GM12878 (cell line): ENCODE results near the gene PPIG. TPM values are rescaled to one million over a fixed set of nuclear protein-coding genes. Genes with fewer than 3 reads are reported as not detected.

Source experiments
- CBX3 ChIP-seq: fragments of 200-600 bp; sonication (generic); IDR thresholded peaks from 2 replicates; pipeline ENCODE4 v1.6.1; 2016; ENCODE audit warnings: low read depth, borderline replicate concordance
- CBX5 ChIP-seq: sonication (generic); IDR thresholded peaks from 2 replicates; pipeline ENCODE4 v1.6.1; 2016; ENCODE audit warnings: low read depth, moderate library complexity, mild to moderate bottlenecking, inconsistent platforms
- CHD4 ChIP-seq: fragments of 200-600 bp; sonication (generic); IDR thresholded peaks from 2 replicates; pipeline ENCODE4 v1.6.1; 2016; ENCODE audit warnings: mild to moderate bottlenecking
- FOXM1 ChIP-seq: IDR thresholded peaks from 2 replicates; pipeline ENCODE4 v1.6.1; 2012; ENCODE audit warnings: low read depth, mild to moderate bottlenecking, inconsistent platforms, low read length, moderate library complexity
- GATAD2B ChIP-seq: fragments of 450-650 bp; conservative IDR thresholded peaks from 2 replicates; pipeline ENCODE4 v1.6.1; 2017; ENCODE audit warnings: low read depth, mild to moderate bottlenecking, moderate library complexity
- HDGF ChIP-seq: fragments of 450-650 bp; IDR thresholded peaks from 2 replicates; pipeline ENCODE4 v1.6.1; 2016; ENCODE audit warnings: antibody characterized with exemption
- LARP7 ChIP-seq: fragments of 450-650 bp; IDR thresholded peaks from 2 replicates; pipeline ENCODE4 v1.6.1; 2017; ENCODE audit warnings: mild to moderate bottlenecking
- MXI1 ChIP-seq: fragments of 150-350 bp; IDR thresholded peaks from 2 replicates; pipeline ENCODE4 v1.6.1; 2011; ENCODE audit warnings: low read depth, mild to moderate bottlenecking, inconsistent platforms, low read length, improper control_type of control experiment
- NR2F1 ChIP-seq: fragments of 450-650 bp; conservative IDR thresholded peaks from 2 replicates; pipeline ENCODE4 v1.6.1; 2017; ENCODE audit warnings: mild to moderate bottlenecking
- NRF1 ChIP-seq: conservative IDR thresholded peaks from 2 replicates; pipeline ENCODE4 v1.6.1; 2011; ENCODE audit warnings: mild to moderate bottlenecking, low read depth, low read length, improper control_type of control experiment
- PBX3 ChIP-seq: IDR thresholded peaks from 2 replicates; pipeline ENCODE4 v1.6.1; 2011; ENCODE audit warnings: mild to moderate bottlenecking, low read depth, low read length, moderate library complexity; ENCODE audit not compliant: insufficient replicate concordance
- RAD21 ChIP-seq: IDR thresholded peaks from 2 replicates; pipeline ENCODE4 v1.6.1; 2011; ENCODE audit warnings: mild to moderate bottlenecking, low read depth, low read length, moderate library complexity; ENCODE audit not compliant: insufficient read depth
- RAD51 ChIP-seq: fragments of 450-650 bp; IDR thresholded peaks from 2 replicates; pipeline ENCODE4 v1.6.1; 2016; ENCODE audit warnings: moderate library complexity, mild to moderate bottlenecking, inconsistent platforms
- RB1 ChIP-seq: fragments of 450-650 bp; formaldehyde crosslinking; IDR thresholded peaks from 2 replicates; pipeline ENCODE4 v1.6.1; 2017; ENCODE audit warnings: mild to moderate bottlenecking, borderline replicate concordance
- RBBP5 ChIP-seq: fragments of 200-600 bp; sonication (generic); conservative IDR thresholded peaks from 2 replicates; pipeline ENCODE4 v1.6.1; 2016
- SKIL ChIP-seq: fragments of 450-650 bp; IDR thresholded peaks from 2 replicates; pipeline ENCODE4 v1.6.1; 2017; ENCODE audit warnings: mild to moderate bottlenecking, low read depth, inconsistent platforms; ENCODE audit not compliant: poor library complexity, severe bottlenecking
- SMARCA5 ChIP-seq: fragments of 450-650 bp; IDR thresholded peaks from 2 replicates; pipeline ENCODE4 v1.6.1; 2017; ENCODE audit warnings: mild to moderate bottlenecking
- SREBF2 ChIP-seq: IDR thresholded peaks from 2 replicates; pipeline ENCODE4 v1.6.1; 2012; ENCODE audit warnings: mild to moderate bottlenecking, low read length
- TBL1XR1 ChIP-seq: IDR thresholded peaks from 2 replicates; pipeline ENCODE4 v1.6.1; 2012; ENCODE audit warnings: low read depth, low read length, improper control_type of control experiment
- TCF7 ChIP-seq: IDR thresholded peaks from 2 replicates; pipeline ENCODE4 v1.6.1; 2014; ENCODE audit warnings: antibody characterized with exemption, borderline replicate concordance
- WRNIP1 ChIP-seq: IDR thresholded peaks from 2 replicates; pipeline ENCODE4 v1.6.1; 2011; ENCODE audit warnings: low read depth, low read length, improper control_type of control experiment, borderline replicate concordance
- ZZZ3 ChIP-seq: IDR thresholded peaks from 2 replicates; pipeline ENCODE4 v1.6.1; 2011; ENCODE audit warnings: low read depth; ENCODE audit not compliant: control insufficient read depth, insufficient read length
- polyA plus RNA-seq, 11 experiments: library from polyadenylated mRNA; depleted of rRNA in 4 of 11; unstranded in 6 of 11; stranded (reverse) in 5 of 11; fragments of >200 nt; fragmentation: Nextera tagmentation in 4 of 11; fragmentation: Illumina TruSeq in 1 of 11; extraction: Ambion mirVana in 4 of 11; extraction: Trizol in 1 of 11; gene quantifications; 1 replicate in 1 of 11; 2 replicates in 10 of 11; pipeline versions ENCODE4 v1.2.1 to v1.2.3, GENCODE V29; 2011 to 2016; ENCODE audit warnings: inconsistent platforms in 2 of 11, missing spikeins in 2 of 11, low read depth in 1 of 11
- total RNA-seq, 4 experiments: library from RNA; depleted of rRNA in 3 of 4; stranded (reverse); fragments of >200 nt in 3 of 4; fragmentation: Illumina TruSeq in 1 of 4; extraction: Trizol in 1 of 4; gene quantifications; 2 replicates each; pipeline versions ENCODE4 v1.2.1 to v1.2.3, GENCODE V29; 2013 to 2021
- TF ChIP-seq, protein P1 (sequence below): fragments of 450-650 bp; IDR thresholded peaks from 2 replicates; pipeline ENCODE4 v1.6.1; 2018; ENCODE audit warnings: borderline replicate concordance, mild to moderate bottlenecking; ENCODE audit not compliant: partially characterized antibody
- TF ChIP-seq, protein P2 (sequence below): fragments of 450-650 bp; IDR thresholded peaks from 2 replicates; pipeline ENCODE4 v1.6.1; 2016; ENCODE audit warnings: mild to moderate bottlenecking

PPIG gene
- total and polyA plus RNA-seq, 10 of the 15 experiments (the other 5 are each of a cell fraction or from before 2014, with no cell fraction given) = 22.3 to 147 (median 95.2) TPM

- TF ChIP-seq SKIL (no peak), CHD4 (no peak), NRF1 (no peak), LARP7 (peak; percentile 78; the same call in 1 of the 2 replicates), ZZZ3 (no peak), FOXM1 (peak; percentile 80; the same call in 1 of the 2 replicates), CBX5 (peak; percentile 85; the same call in 1 of the 2 replicates), SMARCA5 (no peak), SREBF2 (no peak), HDGF (peak; percentile 49; the same call in 1 of the 2 replicates), RAD51 (peak; percentile 19; the same call in 1 of the 2 replicates), GATAD2B (peak; percentile 80), RBBP5 (no peak), MXI1 (peak; percentile 76; the same call in 1 of the 2 replicates), NR2F1 (no peak; the same call in none of the 2 replicates), CBX3 (no peak), PBX3 (no peak), TBL1XR1 (peak; percentile 53), TCF7 (no peak), WRNIP1 (peak; percentile 88; the same call in 1 of the 2 replicates), RAD21 (no peak), RB1 (peak; percentile 99; the same call in 1 of the 2 replicates)
- TF ChIP-seq, protein P1, sequence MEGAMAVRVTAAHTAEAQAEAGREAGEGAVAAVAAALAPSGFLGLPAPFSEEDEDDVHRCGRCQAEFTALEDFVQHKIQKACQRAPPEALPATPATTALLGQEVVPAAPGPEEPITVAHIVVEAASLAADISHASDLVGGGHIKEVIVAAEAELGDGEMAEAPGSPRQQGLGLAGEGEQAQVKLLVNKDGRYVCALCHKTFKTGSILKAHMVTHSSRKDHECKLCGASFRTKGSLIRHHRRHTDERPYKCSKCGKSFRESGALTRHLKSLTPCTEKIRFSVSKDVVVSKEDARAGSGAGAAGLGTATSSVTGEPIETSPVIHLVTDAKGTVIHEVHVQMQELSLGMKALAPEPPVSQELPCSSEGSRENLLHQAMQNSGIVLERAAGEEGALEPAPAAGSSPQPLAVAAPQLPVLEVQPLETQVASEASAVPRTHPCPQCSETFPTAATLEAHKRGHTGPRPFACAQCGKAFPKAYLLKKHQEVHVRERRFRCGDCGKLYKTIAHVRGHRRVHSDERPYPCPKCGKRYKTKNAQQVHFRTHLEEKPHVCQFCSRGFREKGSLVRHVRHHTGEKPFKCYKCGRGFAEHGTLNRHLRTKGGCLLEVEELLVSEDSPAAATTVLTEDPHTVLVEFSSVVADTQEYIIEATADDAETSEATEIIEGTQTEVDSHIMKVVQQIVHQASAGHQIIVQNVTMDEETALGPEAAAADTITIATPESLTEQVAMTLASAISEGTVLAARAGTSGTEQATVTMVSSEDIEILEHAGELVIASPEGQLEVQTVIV = peak; percentile 10
- TF ChIP-seq, protein P2, sequence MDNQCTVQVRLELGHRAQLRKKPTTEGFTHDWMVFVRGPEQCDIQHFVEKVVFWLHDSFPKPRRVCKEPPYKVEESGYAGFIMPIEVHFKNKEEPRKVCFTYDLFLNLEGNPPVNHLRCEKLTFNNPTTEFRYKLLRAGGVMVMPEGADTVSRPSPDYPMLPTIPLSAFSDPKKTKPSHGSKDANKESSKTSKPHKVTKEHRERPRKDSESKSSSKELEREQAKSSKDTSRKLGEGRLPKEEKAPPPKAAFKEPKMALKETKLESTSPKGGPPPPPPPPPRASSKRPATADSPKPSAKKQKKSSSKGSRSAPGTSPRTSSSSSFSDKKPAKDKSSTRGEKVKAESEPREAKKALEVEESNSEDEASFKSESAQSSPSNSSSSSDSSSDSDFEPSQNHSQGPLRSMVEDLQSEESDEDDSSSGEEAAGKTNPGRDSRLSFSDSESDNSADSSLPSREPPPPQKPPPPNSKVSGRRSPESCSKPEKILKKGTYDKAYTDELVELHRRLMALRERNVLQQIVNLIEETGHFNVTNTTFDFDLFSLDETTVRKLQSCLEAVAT = peak; percentile 87
Measured at GRCh38 chr2:169584005-169584877, at the start of gene PPIG (continued).
